K562 (cell line): Measurements from ENCODE around the gene ITPK1. TPM values are rescaled to one million over a fixed set of nuclear protein-coding genes. Genes with fewer than 3 reads are reported as not detected.

Experiments
- ATAC-seq: fragments of 200-7000 bp; cut with Tn5 transposase; 3 replicates; pipeline ENCODE4 v1.9.1; 2020; ENCODE audit warnings: moderate library complexity
- BruUV-seq: library from RNA; stranded (reverse); fragments of 400-500 nt; replicated peaks from 2 replicates; lab custom pipeline; 2021; lab: Mats Ljungman, UMichigan
- CTCF ChIA-PET: fragments of 300-600 bp; formaldehyde crosslinking; extraction: SDS; loops from one replicate; lab custom pipeline; 2021; ENCODE audit warnings: low intra/inter-chr PET ratio; lab: Yijun Ruan, JAX
- POLR2A ChIA-PET: fragments of 300-600, 350-650 bp; sonication (Branson Sonifier 250); formaldehyde crosslinking; extraction: SDS; loops from one replicate; lab custom pipeline; 2021; ENCODE audit warnings: antibody characterized with exemption, inconsistent platforms; lab: Yijun Ruan, JAX
- DNase-seq, 4 experiments: peaks; one replicate each; pipeline versions ENCODE4 v3.0.0 to v3.0.0-alpha.2; 2011 to 2018; ENCODE audit warnings: low spot score in 3 of 4, mixed read lengths in 3 of 4; ENCODE audit errors: extremely low read depth in 1 of 4
- FAIRE-seq: peaks from 2 replicates; lab custom pipeline; 2011; peaks lifted over from hg19 to GRCh38; lab: Jason Lieb, UNC
- H2AFZ ChIP-seq: 2 replicates; pipeline ENCODE4 v1.6.0; 2011; ENCODE audit warnings: low read depth, low read length, control low read depth, inconsistent platforms
- H3K27ac ChIP-seq: fragments of 200-600 bp; 3 replicates; pipeline ENCODE4 v1.8.0; 2011; ENCODE audit warnings: low read depth, mild to moderate bottlenecking, control low read depth, inconsistent platforms, low read length, moderate library complexity, mixed read lengths; ENCODE audit errors: extremely low read depth
- H3K27me3 ChIP-seq, 2 experiments: fragments of 300-600 bp in 1 of 2; 2 replicates in 1 of 2; 3 replicates in 1 of 2; pipeline versions ENCODE4 v1.6.0 to v1.8.0; 2011; ENCODE audit warnings: inconsistent platforms in 2 of 2, low read length in 2 of 2, mild to moderate bottlenecking in 1 of 2, mixed read lengths in 1 of 2, moderate library complexity in 1 of 2; ENCODE audit not compliant: control insufficient read depth in 2 of 2, insufficient read depth in 2 of 2
- H3K36me3 ChIP-seq: fragments of 300-600 bp; 3 replicates; pipeline ENCODE4 v1.8.0; 2011; ENCODE audit warnings: mild to moderate bottlenecking, low read length, inconsistent platforms; ENCODE audit not compliant: control insufficient read depth, insufficient read depth
- H3K4me1 ChIP-seq, 2 experiments: fragments of 200-600 bp in 1 of 2; replicated peaks in 1 of 2; 2 replicates in 1 of 2; 3 replicates in 1 of 2; pipeline versions ENCODE4 v1.5.1 to v1.8.0; 2011; ENCODE audit warnings: inconsistent platforms in 2 of 2, low read length in 2 of 2, mild to moderate bottlenecking in 1 of 2, mixed read lengths in 1 of 2, moderate library complexity in 1 of 2; ENCODE audit not compliant: control insufficient read depth in 2 of 2, insufficient read depth in 2 of 2
- H3K4me2 ChIP-seq: 2 replicates; pipeline ENCODE4 v1.6.1; 2011; ENCODE audit warnings: low read length, control low read depth, inconsistent platforms, mixed read lengths; ENCODE audit not compliant: insufficient read depth
- H3K4me3 ChIP-seq: fragments of 200-600 bp; sonication (generic), shearing (Covaris generic); 2 replicates; pipeline ENCODE4 v1.5.1; 2016; ENCODE audit warnings: control low read depth, inconsistent platforms
- H3K79me2 ChIP-seq: fragments of 200-600 bp; 3 replicates; pipeline ENCODE4 v1.8.0; 2011; ENCODE audit warnings: low read length, inconsistent platforms; ENCODE audit not compliant: control insufficient read depth, insufficient read depth
- H3K9ac ChIP-seq, 2 experiments: 2 replicates each; pipeline versions ENCODE4 v1.6.0 to v1.6.1; 2011; ENCODE audit warnings: low read depth in 2 of 2, low read length in 2 of 2, control low read depth in 1 of 2, inconsistent platforms in 1 of 2, mild to moderate bottlenecking in 1 of 2, mixed read lengths in 1 of 2; ENCODE audit not compliant: insufficient read depth in 1 of 2
- H3K9me1 ChIP-seq: one replicate; pipeline ENCODE4 v1.6.0; 2011; ENCODE audit warnings: inconsistent platforms, mild to moderate bottlenecking, low read length, moderate library complexity; ENCODE audit not compliant: control insufficient read depth, insufficient read depth
- H3K9me3 ChIP-seq: replicated peaks from 2 replicates; pipeline ENCODE4 v1.5.1; 2011; ENCODE audit warnings: low read depth, low read length, inconsistent platforms; ENCODE audit not compliant: control insufficient read depth, insufficient read depth
- H4K20me1 ChIP-seq: replicated peaks from 2 replicates; pipeline ENCODE4 v1.6.1; 2011; ENCODE audit warnings: low read length, inconsistent platforms, mixed read lengths; ENCODE audit not compliant: control insufficient read depth, insufficient read depth
- FOXK1 ChIP-seq: sonication (generic); formaldehyde crosslinking; IDR thresholded peaks from 2 replicates; pipeline ENCODE4 v1.8.0; 2022; ENCODE audit warnings: missing genetic modification reagents, mild to moderate bottlenecking, borderline replicate concordance
- MAFF ChIP-seq: IDR thresholded peaks from 2 replicates; pipeline ENCODE4 v1.6.1; 2012; ENCODE audit warnings: low read length, improper control_type of control experiment
- MXI1 ChIP-seq: IDR thresholded peaks from 2 replicates; pipeline ENCODE4 v1.6.1; 2011; ENCODE audit warnings: low read depth, mild to moderate bottlenecking, improper control_type of control experiment, low read length
- POLR2B ChIP-seq: fragments of 450-650 bp; IDR thresholded peaks from 2 replicates; pipeline ENCODE4 v1.6.1; 2018; ENCODE audit warnings: low read depth; ENCODE audit not compliant: partially characterized antibody
- ZNF12 ChIP-seq: sonication (generic); formaldehyde crosslinking; IDR thresholded peaks from 2 replicates; pipeline ENCODE4 v1.4.0; 2020; ENCODE audit warnings: mild to moderate bottlenecking, missing genetic modification reagents
- WGBS: fragments of 100-300 bp; shearing (Covaris generic); methylation state at CpG from one replicate; pipeline ENCODE4 v1.1.6; 2016; ENCODE audit warnings: low coverage, mixed read lengths; ENCODE audit not compliant: insufficient coverage; ENCODE audit errors: missing lambda C conversion rate; 5-methylcytosine and 5-hydroxymethylcytosine counted together
- in situ Hi-C: fragments of 300-500 bp; cut with MboI; formaldehyde crosslinking; loops from 4 replicates; pipeline ENCODE4 v1.15.0; 2018; ENCODE audit warnings: inconsistent platforms, mixed read lengths
- intact Hi-C: fragments of 100-400 bp; cut with micrococcal nuclease; formaldehyde crosslinking; loops from 2 replicates; pipeline ENCODE4 v1.14.2; 2022
- polyA plus RNA-seq, 8 experiments: library from polyadenylated mRNA; depleted of rRNA in 4 of 8; stranded (reverse) in 5 of 8; unstranded in 3 of 8; fragments of >200 nt; fragmentation: Nextera tagmentation in 2 of 8; fragmentation: Illumina TruSeq in 1 of 8; extraction: Ambion mirVana in 2 of 8; extraction: Trizol in 1 of 8; gene quantifications; 2 replicates each; pipeline versions ENCODE4 v1.2.1 to v1.2.3, GENCODE V29; 2011 to 2014; ENCODE audit warnings: inconsistent platforms in 1 of 8, missing spikeins in 1 of 8
- total RNA-seq, 7 experiments: library from RNA; depleted of rRNA in 6 of 7; stranded (reverse); fragments of >200 nt in 6 of 7; fragmentation: Illumina TruSeq in 2 of 7; extraction: Trizol in 2 of 7; gene quantifications; 2 replicates each; pipeline versions ENCODE4 v1.2.1 to v1.2.3, GENCODE V29; 2011 to 2021; ENCODE audit warnings: low replicate concordance in 1 of 7

Gene ITPK1
- total and polyA plus RNA-seq, 9 of the 15 experiments (the other 6 are each of a cell fraction or from before 2014, with no cell fraction given): 1.2 to 39.2 (median 23.0) TPM

GRCh38 chr14:93084866-93085857, 30.6 kb downstream of the ITPK1 start:
- no peak overlapping the region for H3K4me3 ChIP-seq
- no peaks in the 10 kb centered on the region for H3K36me3 ChIP-seq
- TF ChIP-seq MXI1 (no peak), MAFF (no peak)
- TF ChIP-seq, all 486 proteins: peak for 0
- DNase-seq (no peak), ATAC-seq (no peak), FAIRE-seq (no peak)
- CTCF ChIA-PET: no interaction called here
- POLR2A ChIA-PET: interaction anchor here (1.0 kb wide), 1 partner anchor 11 kb away, joined by 3 read pairs; no protein-coding TSS in a partner anchor
- 71% methylated on average over 18 of the region's 21 CpGs for WGBS
- Histone ChIP-seq H2AFZ (no peak overlapping the region), H3K9ac (no peak overlapping the region), H3K9me1 (no peaks in the 10 kb centered on the region), H4K20me1 (no peaks in the 10 kb centered on the region), H3K9me3 (no peaks in the 10 kb centered on the region), H3K4me2 (no peak overlapping the region), H3K79me2 (no peaks in the 10 kb centered on the region), H3K4me1 (peaks cover 3 to 15% of the 10 kb centered on the region in 2 experiments; a peak in 2 of 5 replicates), H3K27me3 (no peaks in the 10 kb centered on the region), H3K27ac (no peak overlapping the region)
- intact Hi-C loops: no loop called here
- BruUV-seq: no TSS peak
- in situ Hi-C loops: no loop called here

- ATAC-seq: no peak
- ChIA-PET CTCF (no interaction called here), POLR2A (no interaction called here)
- no peaks in the 10 kb centered on the region for H3K9me3 ChIP-seq
- BruUV-seq: no TSS peak
- TF ChIP-seq ZNF12 (CRISPR knock-in tag): peak; percentile 98
- TF ChIP-seq FOXK1 (CRISPR knock-in tag): no peak
- TF ChIP-seq POLR2B: no peak
- H3K27ac ChIP-seq: no peak overlapping the region
- no peak overlapping the region for H3K4me3 ChIP-seq
- no peak overlapping the region for H2AFZ ChIP-seq
- no peaks in the 10 kb centered on the region for H3K27me3 ChIP-seq
- in situ Hi-C loops (no loop called here), intact Hi-C loops (no loop called here)
- H4K20me1 ChIP-seq: no peaks in the 10 kb centered on the region; the same call in 1 of the 2 replicates
- 100% methylated on average over 2 of the region's 4 CpGs for WGBS
- peaks cover 3 to 16% of the 10 kb centered on the region in 2 experiments; a peak in 2 of 5 replicates for H3K4me1 ChIP-seq
- H3K9me1 ChIP-seq: no peaks in the 10 kb centered on the region
- FAIRE-seq: no peak
- no peak overlapping the region for H3K9ac ChIP-seq
- no peaks in the 10 kb centered on the region for H3K79me2 ChIP-seq
- no peaks in the 10 kb centered on the region for H3K36me3 ChIP-seq
- H3K4me2 ChIP-seq: no peak overlapping the region
- DNase-seq: no peak
These were observed 31.3 kb downstream of the ITPK1 start for GRCh38 chr14:93084402-93084801.
